HuH-7.5 (cell line): Measurements from ENCODE around the gene CDC20B.
"Not testable (repeated sequence)": the region's sequence is repeated elsewhere in the genome, so short reads cannot be mapped to it uniquely, and the experiment has no call there.

Experiments
- DNase-seq: peaks from one replicate; pipeline ENCODE4 v3.0.0; 2011; ENCODE audit warnings: low spot score

Gene CDC20B

GRCh38 chr5:55104036-55104772, 68.8 kb downstream of the CDC20B start:
- DNase-seq, result no peak

- DNase-seq, result no peak
Measured at GRCh38 chr5:55102348-55102747, 70.6 kb downstream of the CDC20B start, which contains the start of gene GZMA. Gene GZMA, plus strand, starts transcription at chr5:55102646. Its CDS starts 37 bp downstream, at chr5:55102683.

- no peak for DNase-seq
Measured at GRCh38 chr5:55101556-55102276, 71.3 kb downstream of the CDC20B start.

- not testable (repeated sequence) for DNase-seq
Measured at GRCh38 chr5:55101148-55101547, 71.8 kb downstream of the CDC20B start.

- no peak for DNase-seq
Measured at GRCh38 chr5:55096861-55097260, 76.1 kb downstream of the CDC20B start.

GRCh38 chr5:55096182-55096581, 76.8 kb downstream of the CDC20B start:
- DNase-seq, result no peak

- DNase-seq, result not testable (repeated sequence)
Measured at GRCh38 chr5:55091011-55091410, 82.0 kb downstream of the CDC20B start.

GRCh38 chr5:55089301-55089700, 83.7 kb downstream of the CDC20B start:
- not testable (repeated sequence) for DNase-seq

- no peak for DNase-seq
Measured at GRCh38 chr5:55081541-55081940, 91.4 kb downstream of the CDC20B start.

GRCh38 chr5:55073211-55073610, 99.8 kb downstream of the CDC20B start:
- no peak for DNase-seq

GRCh38 chr5:55072666-55073065, 100.3 kb downstream of the CDC20B start:
- DNase-seq, result no peak

- DNase-seq, result no peak
Measured at GRCh38 chr5:55071413-55071812, 101.6 kb downstream of the CDC20B start.

- no peak for DNase-seq
Measured at GRCh38 chr5:55070968-55071367, 102.0 kb downstream of the CDC20B start.

GRCh38 chr5:55066277-55066676, 106.7 kb downstream of the CDC20B start:
- no peak for DNase-seq

GRCh38 chr5:55064523-55064922, 108.5 kb downstream of the CDC20B start:
- DNase-seq, result no peak

GRCh38 chr5:55063899-55064298, 109.1 kb downstream of the CDC20B start:
- no peak for DNase-seq

- DNase-seq, result no peak
Measured at GRCh38 chr5:55063220-55063863, 109.6 kb downstream of the CDC20B start.
